ENCODE data around the gene FRMD4B. TPM values are rescaled to one million over a fixed set of nuclear protein-coding genes. Genes with fewer than 3 reads are reported as not detected.

Gene FRMD4B
- total RNA-seq, 2 experiments from 2014 or later: 55.8 to 68.2 TPM

- H3K4me3 Mint-ChIP-seq: no peak overlapping the region
- no peak for ATAC-seq
- no peaks in the 10 kb centered on the region for H3K9me3 Mint-ChIP-seq (ENCODE audit: low read depth)
- no peak overlapping the region for H3K27ac Mint-ChIP-seq
- no peaks in the 10 kb centered on the region for H3K4me1 Mint-ChIP-seq
- DNase-seq: no peak
- H3K27me3 Mint-ChIP-seq: peaks cover 63% of the 10 kb centered on the region
- H3K36me3 Mint-ChIP-seq: no peaks in the 10 kb centered on the region
- CTCF ChIA-PET: no interaction called here
Measured at GRCh38 chr3:69391554-69391953, 5.7 kb upstream of the FRMD4B start.

GRCh38 chr3:69390771-69391170 lies 4.9 kb upstream of the FRMD4B start:
- Mint-ChIP-seq H3K4me3 (no peak overlapping the region), H3K9me3 (ENCODE audit: low read depth) (no peaks in the 10 kb centered on the region), H3K27me3 (peaks cover 65% of the 10 kb centered on the region), H3K36me3 (no peaks in the 10 kb centered on the region), H3K4me1 (peaks cover 5% of the 10 kb centered on the region), H3K27ac (no peak overlapping the region)
- CTCF ChIA-PET: no interaction called here
- DNase-seq: no peak
- ATAC-seq: no peak

GRCh38 chr3:69389520-69390248 lies 3.8 kb upstream of the FRMD4B start:
- no peak for DNase-seq
- Mint-ChIP-seq H3K27me3 (peaks cover 68% of the 10 kb centered on the region), H3K4me3 (no peak overlapping the region), H3K4me1 (peaks cover 11% of the 10 kb centered on the region), H3K9me3 (ENCODE audit: low read depth) (no peaks in the 10 kb centered on the region), H3K36me3 (no peaks in the 10 kb centered on the region), H3K27ac (no peak overlapping the region)
- ATAC-seq: no peak
- CTCF ChIA-PET: interaction anchor here (1.1 kb wide), 1 partner anchor 9 kb away, joined by 5 read pairs; no protein-coding TSS in a partner anchor

- H3K27me3 Mint-ChIP-seq: peaks cover 77% of the 10 kb centered on the region
Measured at GRCh38 chr3:69388241-69388640, 2.4 kb upstream of the FRMD4B start.

GRCh38 chr3:69386556-69387385 lies 883 bp upstream of the FRMD4B start:
- ATAC-seq (peak; percentile 27), DNase-seq (no peak)
- no peak overlapping the region for H3K27ac Mint-ChIP-seq
- H3K4me3 Mint-ChIP-seq: peak overlapping the region; percentile 35
- H3K9me3 Mint-ChIP-seq (ENCODE audit: low read depth): no peaks in the 10 kb centered on the region
- no peaks in the 10 kb centered on the region for H3K36me3 Mint-ChIP-seq
- H3K27me3 Mint-ChIP-seq: peaks cover 79% of the 10 kb centered on the region
- CTCF ChIA-PET: interaction anchor here (1.3 to 2.0 kb wide), 5 partner anchors 16 to 267 kb away, joined by 4 to 10 read pairs (median 5); no protein-coding TSS in a partner anchor
- peaks cover 11% of the 10 kb centered on the region for H3K4me1 Mint-ChIP-seq

More at GRCh38 chr3:69388241-69388640, 2.4 kb upstream of the FRMD4B start:
- no peak overlapping the region for H3K4me3 Mint-ChIP-seq
- no peaks in the 10 kb centered on the region for H3K36me3 Mint-ChIP-seq
- CTCF ChIA-PET: no interaction called here
- no peak for ATAC-seq
- DNase-seq: no peak
- H3K4me1 Mint-ChIP-seq: peaks cover 11% of the 10 kb centered on the region
- no peaks in the 10 kb centered on the region for H3K9me3 Mint-ChIP-seq (ENCODE audit: low read depth)
- H3K27ac Mint-ChIP-seq: no peak overlapping the region

- H3K4me3 Mint-ChIP-seq: peak overlapping the region; percentile 43
- H3K27ac Mint-ChIP-seq: no peak overlapping the region
- H3K4me1 Mint-ChIP-seq: peaks cover 11% of the 10 kb centered on the region
- no peaks in the 10 kb centered on the region for H3K36me3 Mint-ChIP-seq
- DNase-seq (no peak), ATAC-seq (no peak)
- peaks cover 87% of the 10 kb centered on the region for H3K27me3 Mint-ChIP-seq
- no peaks in the 10 kb centered on the region for H3K9me3 Mint-ChIP-seq (ENCODE audit: low read depth)
- CTCF ChIA-PET: interaction anchor here (1.1 to 2.0 kb wide), 5 partner anchors 59 to 266 kb away, joined by 3 to 10 read pairs (median 5); no protein-coding TSS in a partner anchor
Measured at GRCh38 chr3:69385123-69385722, 665 bp downstream of the FRMD4B start.

- DNase-seq (no peak), ATAC-seq (no peak)
- H3K27me3 Mint-ChIP-seq: peaks cover 81% of the 10 kb centered on the region
- H3K36me3 Mint-ChIP-seq: no peaks in the 10 kb centered on the region
- CTCF ChIA-PET: no interaction called here
- H3K4me1 Mint-ChIP-seq: peaks cover 11% of the 10 kb centered on the region
- H3K4me3 Mint-ChIP-seq: no peak overlapping the region
- no peaks in the 10 kb centered on the region for H3K9me3 Mint-ChIP-seq (ENCODE audit: low read depth)
- H3K27ac Mint-ChIP-seq: no peak overlapping the region
Measured at GRCh38 chr3:69384326-69384725, 1.6 kb downstream of the FRMD4B start.

GRCh38 chr3:69379661-69380060 lies 6.2 kb downstream of the FRMD4B start:
- Mint-ChIP-seq H3K4me1 (no peaks in the 10 kb centered on the region), H3K36me3 (no peaks in the 10 kb centered on the region), H3K9me3 (ENCODE audit: low read depth) (no peaks in the 10 kb centered on the region), H3K4me3 (no peak overlapping the region), H3K27ac (no peak overlapping the region), H3K27me3 (peaks cover 53% of the 10 kb centered on the region)
- no peak for ATAC-seq
- no peak for DNase-seq
- CTCF ChIA-PET: interaction anchor here (1.5 kb wide), 1 partner anchor 31 kb away, joined by 3 read pairs; no protein-coding TSS in a partner anchor

GRCh38 chr3:69378112-69378802 lies 7.6 kb downstream of the FRMD4B start:
- Mint-ChIP-seq H3K9me3 (ENCODE audit: low read depth) (no peaks in the 10 kb centered on the region), H3K4me1 (no peaks in the 10 kb centered on the region), H3K27me3 (peaks cover 42% of the 10 kb centered on the region), H3K36me3 (no peaks in the 10 kb centered on the region), H3K27ac (no peak overlapping the region), H3K4me3 (no peak overlapping the region)
- ATAC-seq: no peak
- DNase-seq: no peak
- CTCF ChIA-PET: interaction anchor here (1.1 to 1.5 kb wide), 2 partner anchors 9 to 32 kb away, joined by 3 read pairs; no protein-coding TSS in a partner anchor

- H3K4me1 Mint-ChIP-seq: no peaks in the 10 kb centered on the region
- CTCF ChIA-PET: interaction anchor here (0.7 to 1.2 kb wide), 3 partner anchors 8 to 256 kb away, joined by 3 read pairs; no protein-coding TSS in a partner anchor
- ATAC-seq: no peak
- no peaks in the 10 kb centered on the region for H3K36me3 Mint-ChIP-seq
- peaks cover 39% of the 10 kb centered on the region for H3K27me3 Mint-ChIP-seq
- DNase-seq: no peak
- H3K9me3 Mint-ChIP-seq (ENCODE audit: low read depth): no peaks in the 10 kb centered on the region
- H3K27ac Mint-ChIP-seq: no peak overlapping the region
- no peak overlapping the region for H3K4me3 Mint-ChIP-seq
Measured at GRCh38 chr3:69377262-69377661, 8.6 kb downstream of the FRMD4B start.

- H3K9me3 Mint-ChIP-seq (ENCODE audit: low read depth): no peaks in the 10 kb centered on the region
- DNase-seq (no peak), ATAC-seq (no peak)
- H3K4me1 Mint-ChIP-seq: no peaks in the 10 kb centered on the region
- CTCF ChIA-PET: interaction anchor here (1.0 to 1.2 kb wide), 2 partner anchors 15 to 256 kb away, joined by 3 read pairs; no protein-coding TSS in a partner anchor
- no peak overlapping the region for H3K27ac Mint-ChIP-seq
- no peaks in the 10 kb centered on the region for H3K36me3 Mint-ChIP-seq
- H3K4me3 Mint-ChIP-seq: no peak overlapping the region
- H3K27me3 Mint-ChIP-seq: peaks cover 37% of the 10 kb centered on the region
Measured at GRCh38 chr3:69376731-69377130, 9.2 kb downstream of the FRMD4B start.

GRCh38 chr3:69371816-69372215 lies 14.1 kb downstream of the FRMD4B start:
- ATAC-seq: no peak
- DNase-seq: no peak
- Mint-ChIP-seq H3K36me3 (no peaks in the 10 kb centered on the region), H3K27ac (no peak overlapping the region), H3K4me1 (peaks cover 16% of the 10 kb centered on the region), H3K4me3 (no peak overlapping the region), H3K9me3 (ENCODE audit: low read depth) (no peaks in the 10 kb centered on the region), H3K27me3 (peaks cover 19% of the 10 kb centered on the region)
- CTCF ChIA-PET: no interaction called here

GRCh38 chr3:69370901-69371301 lies 15.0 kb downstream of the FRMD4B start:
- Mint-ChIP-seq H3K9me3 (ENCODE audit: low read depth) (no peaks in the 10 kb centered on the region), H3K36me3 (no peaks in the 10 kb centered on the region), H3K27me3 (peaks cover 16% of the 10 kb centered on the region), H3K4me3 (no peak overlapping the region), H3K4me1 (peaks cover 16% of the 10 kb centered on the region), H3K27ac (no peak overlapping the region)
- CTCF ChIA-PET: no interaction called here
- ATAC-seq (no peak), DNase-seq (no peak)
